Upper lobe of right lung (tissue), 1 donor: ENCODE measurements around the gene SPTLC3. TPM values are rescaled to one million over a fixed set of nuclear protein-coding genes. Genes with fewer than 3 reads are reported as not detected.

Source experiments
- ATAC-seq: fragments of 200-7000 bp; cut with Tn5 transposase; one replicate; pipeline ENCODE4 v1.9.1; 2020; ENCODE audit warnings: mild to moderate bottlenecking, moderate library complexity
- DNase-seq: peaks from one replicate; pipeline ENCODE4 v3.0.0-alpha.2; 2020
- H3K27ac ChIP-seq: fragments of 200-600 bp; one replicate; pipeline ENCODE4 v1.8.0; 2022
- H3K27me3 ChIP-seq: fragments of 200-600 bp; one replicate; pipeline ENCODE4 v1.8.0; 2022; ENCODE audit warnings: mild to moderate bottlenecking
- H3K36me3 ChIP-seq: fragments of 200-600 bp; one replicate; pipeline ENCODE4 v1.8.0; 2022
- H3K4me1 ChIP-seq: fragments of 200-600 bp; one replicate; pipeline ENCODE4 v1.8.0; 2022
- H3K4me3 ChIP-seq: fragments of 200-600 bp; one replicate; pipeline ENCODE4 v1.8.0; 2022; ENCODE audit warnings: mild to moderate bottlenecking
- H3K9me3 ChIP-seq: fragments of 200-600 bp; one replicate; pipeline ENCODE4 v1.8.0; 2022
- intact Hi-C: fragments of 100-400 bp; cut with DNase I; formaldehyde crosslinking; loops from one replicate; pipeline ENCODE4 v1.11.0; 2022
- total RNA-seq: library from RNA; stranded (reverse); fragmentation: NEBNext Ultra II Directional; extraction: Animal tissue kit (Norgen Biotek cat#: 25700); gene quantifications from one replicate; pipeline ENCODE4 v1.2.1, GENCODE V29; 2021
- TF ChIP-seq, protein P1 (sequence below): fragments of 200-600 bp; IDR thresholded peaks from one replicate; pipeline ENCODE4 v1.8.0; 2022; ENCODE audit warnings: antibody characterized with exemption
- donor health status: DM: no; HTN: yes; CAD: no; lungs with severe emphysema.

Gene SPTLC3
- total RNA-seq, 1 donor from 2014 or later = 35.3 TPM

DNA sequence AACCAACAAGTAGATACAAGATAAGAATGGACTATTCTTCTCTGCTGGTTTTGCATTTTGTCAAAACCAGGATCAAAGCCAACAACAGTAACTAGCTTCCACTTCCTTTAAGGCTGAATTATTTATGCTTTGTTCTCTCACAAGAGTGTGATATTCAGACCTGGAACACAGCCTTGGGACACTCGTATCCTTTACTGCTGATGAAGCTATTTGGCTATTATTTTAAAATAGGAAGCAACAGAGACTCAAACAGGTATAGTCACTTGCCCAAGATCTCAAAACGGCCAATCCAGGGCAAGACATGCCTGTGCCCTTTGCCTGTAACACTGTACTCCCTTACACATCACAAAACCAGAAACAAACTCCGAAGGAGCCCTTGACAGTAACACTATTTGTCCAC is 19.9 kb downstream of the SPTLC3 start:
- TF ChIP-seq, protein P1, sequence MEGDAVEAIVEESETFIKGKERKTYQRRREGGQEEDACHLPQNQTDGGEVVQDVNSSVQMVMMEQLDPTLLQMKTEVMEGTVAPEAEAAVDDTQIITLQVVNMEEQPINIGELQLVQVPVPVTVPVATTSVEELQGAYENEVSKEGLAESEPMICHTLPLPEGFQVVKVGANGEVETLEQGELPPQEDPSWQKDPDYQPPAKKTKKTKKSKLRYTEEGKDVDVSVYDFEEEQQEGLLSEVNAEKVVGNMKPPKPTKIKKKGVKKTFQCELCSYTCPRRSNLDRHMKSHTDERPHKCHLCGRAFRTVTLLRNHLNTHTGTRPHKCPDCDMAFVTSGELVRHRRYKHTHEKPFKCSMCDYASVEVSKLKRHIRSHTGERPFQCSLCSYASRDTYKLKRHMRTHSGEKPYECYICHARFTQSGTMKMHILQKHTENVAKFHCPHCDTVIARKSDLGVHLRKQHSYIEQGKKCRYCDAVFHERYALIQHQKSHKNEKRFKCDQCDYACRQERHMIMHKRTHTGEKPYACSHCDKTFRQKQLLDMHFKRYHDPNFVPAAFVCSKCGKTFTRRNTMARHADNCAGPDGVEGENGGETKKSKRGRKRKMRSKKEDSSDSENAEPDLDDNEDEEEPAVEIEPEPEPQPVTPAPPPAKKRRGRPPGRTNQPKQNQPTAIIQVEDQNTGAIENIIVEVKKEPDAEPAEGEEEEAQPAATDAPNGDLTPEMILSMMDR = no peak
- no peak for DNase-seq
- Histone ChIP-seq H3K4me3 (no peak overlapping the region), H3K9me3 (no peaks in the 10 kb centered on the region), H3K27ac (no peak overlapping the region), H3K27me3 (no peaks in the 10 kb centered on the region), H3K4me1 (peaks cover 5% of the 10 kb centered on the region), H3K36me3 (no peaks in the 10 kb centered on the region)
- no peak for ATAC-seq
- intact Hi-C loops = no loop called here

DNA sequence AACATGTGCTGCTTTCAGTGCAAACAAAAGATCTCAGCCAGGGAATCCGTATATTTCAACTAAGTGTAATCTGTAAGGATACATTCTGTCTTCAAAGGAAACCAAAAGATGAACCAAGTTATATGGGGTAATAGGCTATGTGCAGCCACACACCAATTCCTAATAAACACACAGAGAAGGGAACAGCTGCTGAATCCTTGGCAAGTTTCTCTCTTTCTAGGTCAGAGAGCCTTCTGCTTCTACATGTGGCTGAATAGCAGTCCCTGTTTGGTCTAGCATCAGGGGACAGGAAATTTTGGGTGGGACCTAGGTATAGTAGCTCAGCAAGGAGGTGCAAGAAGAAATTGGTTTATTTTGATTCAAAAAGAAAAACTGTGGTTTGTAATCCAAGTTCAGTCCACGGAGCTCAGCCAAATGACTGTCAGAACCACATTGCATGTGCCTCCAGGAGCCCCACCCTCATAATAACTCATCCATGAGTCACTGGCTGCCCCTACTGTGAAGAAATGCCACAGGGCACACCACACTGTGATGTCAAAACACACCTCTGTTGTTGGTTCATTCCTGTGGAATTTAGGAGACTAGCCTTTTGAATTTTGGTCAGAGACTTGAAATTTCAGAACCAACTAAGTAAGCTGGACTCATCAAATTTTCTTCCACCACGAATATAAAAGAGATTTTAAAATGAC is 21.1 kb downstream of the SPTLC3 start:
- Histone ChIP-seq H3K4me3 (no peak overlapping the region), H3K4me1 (peaks cover 5% of the 10 kb centered on the region), H3K27me3 (no peaks in the 10 kb centered on the region), H3K36me3 (no peaks in the 10 kb centered on the region), H3K9me3 (no peaks in the 10 kb centered on the region), H3K27ac (no peak overlapping the region)
- TF ChIP-seq, protein P1 = no peak
- DNase-seq (no peak), ATAC-seq (peak; percentile 51)
- intact Hi-C loops = no loop called here

DNA sequence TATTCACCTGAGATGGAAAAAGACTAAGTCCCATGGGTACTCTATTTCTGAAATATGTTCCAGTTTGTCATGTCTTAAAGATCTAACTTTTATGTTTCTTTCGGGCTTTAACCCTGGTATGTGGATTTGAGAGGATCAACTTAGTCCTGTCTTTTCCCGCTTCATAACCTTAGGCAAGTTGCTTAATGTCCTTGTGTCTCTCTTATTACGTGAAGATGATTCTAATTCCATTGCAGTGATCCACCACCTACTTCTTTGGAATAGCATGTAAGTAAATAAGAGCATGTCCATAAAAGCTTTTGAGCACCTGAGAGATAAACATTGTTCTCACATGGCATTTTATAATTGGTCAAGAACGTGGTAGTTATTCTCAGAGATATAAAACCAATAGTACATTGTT is 23.0 kb downstream of the SPTLC3 start:
- no peak overlapping the region for H3K4me3 ChIP-seq
- ATAC-seq (no peak), DNase-seq (no peak)
- TF ChIP-seq, protein P1 = no peak
- H3K36me3 ChIP-seq = no peaks in the 10 kb centered on the region
- intact Hi-C loops = no loop called here
- no peak overlapping the region for H3K27ac ChIP-seq
- H3K4me1 ChIP-seq = peaks cover 5% of the 10 kb centered on the region
- no peaks in the 10 kb centered on the region for H3K27me3 ChIP-seq
- H3K9me3 ChIP-seq = no peaks in the 10 kb centered on the region

DNA sequence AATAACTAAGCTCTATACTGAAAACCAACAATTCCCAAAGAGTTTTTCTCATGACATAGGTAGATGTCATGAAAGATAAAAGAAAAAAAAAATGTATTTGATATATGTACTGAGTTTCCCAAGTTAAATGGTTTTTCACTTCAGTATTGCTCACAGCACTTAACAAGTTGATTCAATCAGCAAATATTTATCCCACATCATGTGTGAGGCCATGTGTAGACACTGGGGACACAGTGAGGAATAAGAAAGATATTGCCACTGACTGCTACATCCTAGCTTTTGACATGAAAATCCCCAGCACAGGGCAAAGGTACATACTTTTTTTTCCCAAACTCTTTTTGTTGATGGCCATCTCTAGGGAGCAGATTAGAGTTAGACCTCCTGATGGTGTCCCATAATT is 25.3 kb downstream of the SPTLC3 start:
- TF ChIP-seq, protein P1 = no peak
- Histone ChIP-seq H3K9me3 (no peaks in the 10 kb centered on the region), H3K27ac (no peak overlapping the region), H3K4me1 (peaks cover 5% of the 10 kb centered on the region), H3K36me3 (no peaks in the 10 kb centered on the region), H3K27me3 (no peaks in the 10 kb centered on the region), H3K4me3 (no peak overlapping the region)
- ATAC-seq = no peak
- intact Hi-C loops = no loop called here
- DNase-seq = no peak

DNA sequence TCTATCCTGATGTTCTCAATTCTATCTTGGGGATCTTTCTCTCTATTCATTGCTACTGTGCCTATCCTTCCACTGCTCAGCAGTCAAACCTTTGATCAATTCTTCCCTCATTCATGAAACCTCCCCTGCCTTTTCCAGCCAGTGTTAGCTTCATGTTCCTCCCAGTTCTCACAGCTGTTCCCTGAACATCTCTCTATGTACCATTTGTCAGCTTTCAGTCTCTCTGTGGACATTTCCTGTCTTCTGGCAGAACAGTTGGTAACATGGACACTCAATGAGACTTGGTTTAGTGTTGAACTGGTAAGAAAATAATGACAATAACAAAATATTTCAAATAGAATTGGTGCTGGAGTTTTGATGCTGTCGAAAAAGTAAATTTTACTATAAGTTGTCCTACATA is 26.2 kb downstream of the SPTLC3 start:
- H3K27me3 ChIP-seq = no peaks in the 10 kb centered on the region
- TF ChIP-seq, protein P1 = no peak
- no peaks in the 10 kb centered on the region for H3K36me3 ChIP-seq
- intact Hi-C loops = no loop called here
- H3K4me3 ChIP-seq = no peak overlapping the region
- H3K27ac ChIP-seq = no peak overlapping the region
- ATAC-seq (no peak), DNase-seq (no peak)
- no peaks in the 10 kb centered on the region for H3K4me1 ChIP-seq
- H3K9me3 ChIP-seq = no peaks in the 10 kb centered on the region
